AG10803 (cell line): ENCODE data around the gene ABHD10.
A peak's percentile ranks its signal among the peaks of the same experiment; 100 is the strongest.

Experiments used
- DNase-seq: peaks from one replicate; pipeline ENCODE4 v3.0.0; 2010; ENCODE audit warnings: low read depth
- H3K4me3 ChIP-seq: 2 replicates; pipeline ENCODE4 v1.5.1; 2011; ENCODE audit warnings: mild to moderate bottlenecking, low read length, control low read depth
- TF ChIP-seq, protein P1 (sequence below): conservative IDR thresholded peaks from 2 replicates; pipeline ENCODE4 v1.5.1; 2011; ENCODE audit warnings: mild to moderate bottlenecking, low read length, control low read depth, inconsistent platforms

ABHD10 gene

DNA sequence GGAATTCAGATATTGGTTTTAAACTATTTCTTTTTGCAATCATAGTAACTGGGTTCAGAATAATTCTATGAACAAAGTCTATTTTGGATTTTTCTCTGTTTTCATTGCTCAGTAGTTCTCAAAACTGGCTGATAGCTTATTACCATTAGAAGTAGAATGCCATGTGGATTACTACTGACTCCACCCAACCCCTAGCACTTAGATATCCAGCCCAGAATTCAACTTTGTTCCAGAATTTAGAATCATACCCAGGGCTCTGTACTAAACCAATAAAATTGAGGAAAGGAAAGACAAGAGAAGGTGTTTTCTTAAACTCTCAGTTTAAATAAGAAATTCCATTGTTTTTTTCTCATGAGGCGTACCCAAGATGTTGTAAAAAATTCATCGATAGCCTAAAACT is 39.0 kb upstream of the ABHD10 start:
- TF ChIP-seq, protein P1, sequence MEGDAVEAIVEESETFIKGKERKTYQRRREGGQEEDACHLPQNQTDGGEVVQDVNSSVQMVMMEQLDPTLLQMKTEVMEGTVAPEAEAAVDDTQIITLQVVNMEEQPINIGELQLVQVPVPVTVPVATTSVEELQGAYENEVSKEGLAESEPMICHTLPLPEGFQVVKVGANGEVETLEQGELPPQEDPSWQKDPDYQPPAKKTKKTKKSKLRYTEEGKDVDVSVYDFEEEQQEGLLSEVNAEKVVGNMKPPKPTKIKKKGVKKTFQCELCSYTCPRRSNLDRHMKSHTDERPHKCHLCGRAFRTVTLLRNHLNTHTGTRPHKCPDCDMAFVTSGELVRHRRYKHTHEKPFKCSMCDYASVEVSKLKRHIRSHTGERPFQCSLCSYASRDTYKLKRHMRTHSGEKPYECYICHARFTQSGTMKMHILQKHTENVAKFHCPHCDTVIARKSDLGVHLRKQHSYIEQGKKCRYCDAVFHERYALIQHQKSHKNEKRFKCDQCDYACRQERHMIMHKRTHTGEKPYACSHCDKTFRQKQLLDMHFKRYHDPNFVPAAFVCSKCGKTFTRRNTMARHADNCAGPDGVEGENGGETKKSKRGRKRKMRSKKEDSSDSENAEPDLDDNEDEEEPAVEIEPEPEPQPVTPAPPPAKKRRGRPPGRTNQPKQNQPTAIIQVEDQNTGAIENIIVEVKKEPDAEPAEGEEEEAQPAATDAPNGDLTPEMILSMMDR, result no peak
- no peak for DNase-seq
- no peak overlapping the region for H3K4me3 ChIP-seq

DNA sequence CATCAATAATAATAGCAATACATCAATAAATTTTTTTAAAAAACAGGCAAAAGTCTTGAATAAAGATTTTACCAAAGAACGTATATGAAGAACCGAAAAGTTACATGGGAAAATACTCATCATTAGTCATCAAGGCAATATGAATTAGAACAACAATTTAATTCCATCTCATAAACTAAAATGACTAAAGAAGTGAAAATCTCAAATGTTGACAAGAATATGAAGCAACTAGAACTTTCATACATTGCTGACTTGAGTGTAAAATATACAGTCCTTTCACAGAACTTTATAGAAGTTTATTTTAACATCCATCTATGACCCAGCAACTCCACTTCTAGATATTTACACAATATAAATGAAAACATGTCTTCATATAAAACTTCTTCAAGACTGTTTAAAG is 35.3 kb upstream of the ABHD10 start:
- TF ChIP-seq, protein P1, result no peak
- no peak overlapping the region for H3K4me3 ChIP-seq
- DNase-seq, result no peak

DNA sequence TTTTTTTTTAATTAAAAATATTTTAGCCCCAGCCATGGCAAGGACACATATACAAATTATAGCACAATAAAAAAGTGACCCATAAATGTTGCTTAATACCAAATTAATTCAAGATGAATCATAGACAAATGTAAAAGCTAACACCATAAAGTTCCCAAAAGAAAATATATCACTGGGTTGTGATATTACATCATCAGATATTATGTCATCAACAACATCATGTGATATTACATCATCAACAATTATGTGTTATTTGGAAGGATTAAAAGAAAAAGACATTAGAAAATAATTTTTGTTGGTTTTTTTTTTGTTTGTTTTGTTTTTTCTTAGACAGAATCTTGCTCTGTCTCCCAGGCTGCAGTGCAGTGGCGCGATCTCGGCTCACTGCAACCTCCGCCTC is 34.5 kb upstream of the ABHD10 start:
- DNase-seq, result no peak
- no peak overlapping the region for H3K4me3 ChIP-seq
- TF ChIP-seq, protein P1, result no peak

DNA sequence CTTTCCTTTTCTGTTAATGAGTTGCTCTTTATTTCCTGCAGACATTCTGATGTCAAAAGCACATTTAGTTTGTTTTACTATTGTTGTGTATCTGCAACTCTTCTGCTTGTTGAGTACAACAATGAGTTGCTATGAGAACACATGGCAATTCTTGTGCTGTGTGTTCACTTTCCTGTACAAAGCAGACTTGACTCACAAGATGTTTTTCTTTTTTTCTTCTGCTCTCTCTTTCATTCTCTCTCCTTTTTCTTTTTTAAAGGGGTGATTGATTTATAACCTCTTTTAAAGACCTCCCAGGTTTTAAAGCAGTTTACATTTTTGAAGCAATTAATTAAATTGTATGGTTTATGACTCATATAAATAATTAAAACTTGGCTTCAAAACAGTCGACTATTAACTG is 31.6 kb upstream of the ABHD10 start:
- TF ChIP-seq, protein P1, result no peak
- no peak overlapping the region for H3K4me3 ChIP-seq
- peak; percentile 80 for DNase-seq

DNA sequence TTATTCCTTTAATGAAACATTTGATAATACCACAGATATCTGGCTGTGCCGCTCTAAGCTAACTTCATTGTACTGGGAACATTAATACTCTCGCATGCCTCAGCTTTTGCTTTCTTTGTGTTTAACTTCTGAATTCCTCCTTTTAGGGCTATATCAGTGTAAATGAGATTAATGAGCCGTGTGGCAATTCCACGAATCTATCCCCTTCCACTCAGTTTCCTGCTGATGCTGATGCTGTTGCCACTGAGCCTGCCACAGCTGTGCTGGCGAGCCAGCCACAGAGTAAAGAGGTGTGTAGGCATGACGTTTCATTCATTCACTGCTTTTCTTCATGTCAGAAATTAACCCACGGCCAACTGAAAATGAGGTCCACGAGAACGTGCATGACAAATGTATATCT is 30.0 kb upstream of the ABHD10 start:
- H3K4me3 ChIP-seq, result no peak overlapping the region
- DNase-seq, result no peak
- TF ChIP-seq, protein P1, result no peak

DNA sequence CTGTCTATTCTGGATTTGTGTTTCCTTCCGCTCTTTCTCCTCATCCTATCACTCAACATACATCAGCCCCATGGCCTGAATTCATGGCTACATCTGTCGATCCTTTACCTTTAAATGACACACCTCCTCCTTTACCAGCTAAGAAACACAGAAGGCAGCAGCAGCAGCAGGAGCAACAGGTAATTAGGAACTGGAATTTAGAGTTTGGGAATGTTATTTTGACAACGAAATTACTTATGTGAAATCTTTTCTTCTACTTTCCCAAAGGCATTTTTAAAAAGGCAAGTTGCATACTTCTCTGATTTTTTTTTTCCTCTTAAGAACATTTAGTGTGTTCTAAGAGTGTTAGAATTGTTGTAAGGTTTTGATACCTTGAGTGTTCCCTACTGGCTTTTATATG is 29.1 kb upstream of the ABHD10 start:
- no peak for DNase-seq
- no peak overlapping the region for H3K4me3 ChIP-seq
- TF ChIP-seq, protein P1, result no peak

DNA sequence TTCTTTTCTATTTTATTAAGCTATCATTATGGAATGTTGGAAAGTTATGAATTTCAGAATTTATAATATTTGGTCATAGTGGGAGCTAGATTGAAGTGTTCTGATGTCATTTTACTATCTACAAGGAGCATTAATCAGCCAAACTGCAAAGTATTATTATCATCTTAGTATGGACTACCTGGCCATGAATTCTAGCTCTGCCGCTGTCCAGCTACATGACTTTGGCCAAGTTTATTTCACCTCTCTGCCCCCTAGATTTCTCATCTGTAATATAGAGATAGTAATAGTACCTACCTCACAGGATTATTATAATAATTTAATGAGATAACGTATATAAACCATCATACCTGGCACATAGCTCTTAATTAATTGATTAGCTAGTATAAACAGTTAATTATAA is 27.8 kb upstream of the ABHD10 start:
- H3K4me3 ChIP-seq, result no peak overlapping the region

More for the DNA sequence above, 27.8 kb upstream of the ABHD10 start:
- DNase-seq, result no peak
- TF ChIP-seq, protein P1, result no peak
